Left renal cortex interstitium (tissue), 4 donors: ENCODE data around the gene TMEM187. TPM values are rescaled to one million over a fixed set of nuclear protein-coding genes. Genes with fewer than 3 reads are reported as not detected.

ENCODE experiments used
- DNase-seq, 4 donors: peaks; one replicate each; pipeline ENCODE4 v3.0.0-alpha.2; 2013; ENCODE audit warnings: low read depth in 4 of 4, low spot score in 2 of 4, missing footprints in 1 of 4
- polyA plus RNA-seq, 4 donors: library from polyadenylated mRNA; unstranded; fragments of 120-200 nt; gene quantifications; one replicate each; pipeline ENCODE4 v1.2.1, GENCODE V29; 2013; ENCODE audit not compliant: insufficient read length in 4 of 4

The TMEM187 gene
- polyA plus RNA-seq, 4 donors, result 5.9 to 10.9 (median 8.0) TPM

- DNase-seq, result no peak
Measured at GRCh38 chrX:154016366-154017076, 44.0 kb downstream of the TMEM187 start.

GRCh38 chrX:154017766-154018517 lies 45.4 kb downstream of the TMEM187 start:
- DNase-seq, result no peak

GRCh38 chrX:154018518-154019060 lies 46.0 kb downstream of the TMEM187 start:
- DNase-seq, result no peak

- no peak for DNase-seq
Measured at GRCh38 chrX:154019061-154019621, 46.6 kb downstream of the TMEM187 start.

DNA sequence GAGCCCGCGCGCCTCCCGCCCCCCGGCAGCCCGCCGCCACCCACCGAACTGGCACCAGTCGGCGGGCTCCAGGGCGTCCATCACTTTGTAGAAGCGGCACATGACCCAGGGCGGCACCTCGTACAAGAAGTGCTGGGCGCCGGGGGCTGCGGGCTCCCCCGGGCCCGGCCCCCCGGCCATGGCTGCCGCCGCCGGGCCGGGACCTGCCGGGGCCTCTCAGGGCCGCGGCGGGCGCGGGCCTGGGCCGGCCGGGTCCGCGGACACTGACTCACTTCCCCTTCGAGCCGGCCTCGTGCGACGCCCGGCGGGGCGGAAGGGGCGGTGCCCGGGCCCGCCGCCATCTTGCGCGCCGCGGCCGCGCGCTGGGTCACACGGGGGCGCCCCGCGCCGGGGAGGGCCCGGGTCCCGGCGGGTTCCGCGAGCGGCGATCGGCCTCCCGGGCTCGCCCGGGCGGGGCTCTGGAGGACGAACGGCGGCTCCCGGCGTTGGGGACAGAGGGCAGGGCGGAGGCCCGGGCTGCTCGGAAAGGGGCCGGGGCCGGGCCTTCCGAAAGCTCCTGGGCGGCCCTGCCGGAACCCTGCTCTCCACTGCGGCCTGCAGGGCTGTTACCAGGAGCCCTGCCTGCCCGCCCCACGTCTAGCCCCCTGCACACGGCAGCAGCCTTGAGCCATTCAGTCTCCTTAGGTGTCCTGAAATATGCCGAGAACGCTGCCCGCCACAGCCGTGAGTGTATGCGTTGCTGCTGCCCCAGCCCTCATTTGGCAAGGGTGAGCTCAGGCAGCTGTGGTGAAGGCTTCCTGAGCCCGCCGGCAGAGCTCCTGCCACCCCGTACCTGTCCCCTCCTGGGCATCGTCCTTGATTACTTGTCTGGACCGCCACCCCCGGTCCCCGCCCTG lies 47.3 kb downstream of the TMEM187 start, which contains the start of gene IRAK1:
TSS of gene IRAK1 (minus strand) at position 270 of the 896 bp plus-strand sequence. CDS start at position 180, 90 bp downstream.
- no peak for DNase-seq

DNA sequence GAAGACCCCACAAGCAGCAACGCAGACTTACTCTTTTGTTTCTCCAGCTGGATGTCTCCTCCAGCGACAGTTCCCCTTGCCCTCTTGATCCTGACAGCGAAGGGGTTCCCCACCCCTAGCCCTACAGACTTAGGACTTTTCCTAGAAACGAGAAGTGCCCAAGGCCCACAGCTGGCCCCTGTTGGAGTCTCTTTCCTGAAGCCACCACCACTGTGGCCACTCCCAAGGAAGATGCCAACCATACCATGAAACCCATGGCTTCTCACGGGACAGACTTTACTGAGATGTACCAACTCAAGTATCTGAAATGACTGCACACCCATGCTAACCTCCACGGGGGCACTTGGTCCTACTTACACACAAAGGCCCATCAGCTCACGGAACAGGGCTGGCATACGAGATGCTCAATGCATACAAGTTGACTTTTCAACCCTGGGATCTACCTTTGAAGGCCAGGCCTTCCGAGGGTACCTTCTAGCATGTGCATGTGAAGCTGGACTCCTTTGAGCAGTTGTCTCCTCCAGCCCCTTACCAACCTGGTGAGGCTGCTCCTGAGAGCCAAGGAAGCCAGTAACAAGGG lies 48.1 kb downstream of the TMEM187 start:
- DNase-seq, result no peak

DNA sequence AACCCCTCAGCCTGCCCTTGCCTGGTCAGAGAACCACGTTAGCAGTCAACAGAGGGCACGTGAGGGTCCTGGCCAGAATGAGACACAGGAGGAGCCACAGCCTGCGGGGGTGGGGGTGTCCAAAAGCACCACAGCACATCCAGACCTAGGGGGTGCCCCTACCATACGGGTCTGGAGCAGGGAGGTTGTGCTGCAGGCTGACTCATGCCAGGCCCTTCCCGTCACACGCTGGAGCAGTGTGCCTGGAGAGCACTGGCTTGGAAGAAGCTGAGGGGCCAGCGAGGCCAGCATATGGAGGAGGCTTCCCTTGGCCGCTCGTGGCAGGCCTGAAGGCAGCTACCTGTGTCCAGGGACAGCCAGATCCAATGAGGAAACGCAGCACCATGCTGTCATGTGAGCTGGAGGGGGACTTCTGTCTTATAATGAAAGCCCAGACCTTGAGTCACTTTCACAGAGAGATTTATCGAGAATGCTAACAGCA lies 48.6 kb downstream of the TMEM187 start:
- DNase-seq, result no peak

- no peak for DNase-seq
Measured at GRCh38 chrX:154022108-154022507, 49.6 kb downstream of the TMEM187 start.

- DNase-seq, result no peak
Measured at GRCh38 chrX:154023276-154024000, 50.9 kb downstream of the TMEM187 start.

DNA sequence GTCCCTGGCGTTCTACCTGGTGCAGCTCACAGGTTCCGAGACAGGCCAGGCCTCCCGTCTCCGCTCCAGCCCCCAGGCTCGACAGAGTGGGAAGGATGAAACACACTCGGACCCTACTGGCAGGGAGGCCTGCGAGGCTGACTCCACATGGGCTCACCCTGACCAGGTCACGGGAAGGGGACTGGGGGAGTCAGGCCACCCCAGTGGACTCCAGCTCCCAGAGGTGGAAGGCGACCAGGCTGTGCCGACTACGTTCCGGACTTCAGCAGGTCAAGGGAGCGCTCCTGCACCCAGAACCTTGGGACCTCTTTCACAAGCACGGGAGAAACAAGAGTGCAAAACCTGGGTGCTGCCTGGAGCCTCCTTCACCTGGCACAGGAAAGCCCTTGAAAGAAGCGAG lies 51.7 kb downstream of the TMEM187 start:
- no peak for DNase-seq

- no peak for DNase-seq
Measured at GRCh38 chrX:154025230-154025629, 52.7 kb downstream of the TMEM187 start.

GRCh38 chrX:154026136-154027021 lies 53.8 kb downstream of the TMEM187 start:
- DNase-seq, result no peak

GRCh38 chrX:154027022-154027402 lies 54.5 kb downstream of the TMEM187 start:
- DNase-seq, result no peak

DNA sequence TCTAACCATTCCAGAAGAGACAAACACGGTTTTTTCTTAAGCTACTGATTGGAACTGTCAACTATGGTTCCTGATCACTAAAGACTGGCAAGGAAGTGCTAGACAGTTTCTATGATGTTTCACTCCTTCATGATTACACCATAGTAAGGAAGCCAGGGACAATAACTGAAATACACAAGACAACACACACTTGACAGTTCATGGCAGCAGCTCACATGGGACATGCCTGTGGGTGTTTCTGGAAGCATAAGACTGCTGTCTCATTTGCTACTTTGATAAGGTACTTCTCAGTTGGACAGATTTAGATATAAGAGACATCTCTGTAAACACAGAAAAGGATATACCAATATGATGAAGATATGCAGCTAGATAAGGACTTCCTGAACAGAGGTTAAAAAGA lies 55.4 kb downstream of the TMEM187 start:
- DNase-seq, result no peak

GRCh38 chrX:154028502-154029184 lies 56.1 kb downstream of the TMEM187 start:
- DNase-seq, result no peak

- no peak for DNase-seq
Measured at GRCh38 chrX:154029439-154029838, 56.9 kb downstream of the TMEM187 start.

GRCh38 chrX:154030266-154030665 lies 57.7 kb downstream of the TMEM187 start:
- DNase-seq, result no peak
